Measurements from ENCODE around the gene DDIAS. TPM values are rescaled to one million over a fixed set of nuclear protein-coding genes. Genes with fewer than 3 reads are reported as not detected.
"Not testable (repeated sequence)": the region's sequence is repeated elsewhere in the genome, so short reads cannot be mapped to it uniquely, and the experiment has no call there.

The DDIAS gene
- polyA plus RNA-seq, 1 experiment: 2.9 TPM

- CTCF ChIA-PET: interaction anchor here (1.0 to 2.6 kb wide), 4 partner anchors 182 to 344 kb away, joined by 3 to 22 read pairs (median 4); no protein-coding TSS in a partner anchor
These were observed 4.7 kb downstream of the DDIAS start for GRCh38 chr11:82906236-82906635.

GRCh38 chr11:82906931-82907330 lies 5.4 kb downstream of the DDIAS start:
- Histone ChIP-seq H3K27me3 (ENCODE audit: control insufficient read depth, insufficient read depth, low read length) (no peaks in the 10 kb centered on the region), H3K9me3 (ENCODE audit: control insufficient read depth, insufficient read depth, low read length) (no peaks in the 10 kb centered on the region; the same call in 1 of the 2 replicates), H3K27ac (ENCODE audit: low read depth, low read length) (no peak overlapping the region), H3K4me3 (ENCODE audit: low read depth, low read length) (no peak overlapping the region)
- POLR2A ChIA-PET: no interaction called here
- CTCF ChIA-PET: interaction anchor here (1.0 to 2.6 kb wide), 4 partner anchors 39 to 343 kb away, joined by 3 to 22 read pairs (median 7); no protein-coding TSS in a partner anchor
- DNase-seq (ENCODE audit: low read depth, low spot score): no peak
- TF ChIP-seq CTCF (IDR thresholded peaks at IDR 0.05; ENCODE audit: low read depth, low read length): no peak

More at GRCh38 chr11:82906236-82906635, 4.7 kb downstream of the DDIAS start:
- Histone ChIP-seq H3K27me3 (ENCODE audit: control insufficient read depth, insufficient read depth, low read length) (no peaks in the 10 kb centered on the region), H3K4me3 (ENCODE audit: low read depth, low read length) (no peak overlapping the region), H3K27ac (ENCODE audit: low read depth, low read length) (no peak overlapping the region), H3K9me3 (ENCODE audit: control insufficient read depth, insufficient read depth, low read length) (no peaks in the 10 kb centered on the region)
- POLR2A ChIA-PET: no interaction called here
- DNase-seq (ENCODE audit: low read depth, low spot score): no peak
- TF ChIP-seq CTCF (IDR thresholded peaks at IDR 0.05; ENCODE audit: low read depth, low read length): peak; percentile 45; the same call in 1 of the 2 replicates

- DNase-seq (ENCODE audit: low read depth, low spot score): no peak
- ChIA-PET CTCF (interaction anchor here (0.9 to 2.6 kb wide), 5 partner anchors 40 to 915 kb away, joined by 3 to 22 read pairs (median 3); no protein-coding TSS in a partner anchor), POLR2A (no interaction called here)
- Histone ChIP-seq H3K4me3 (ENCODE audit: low read depth, low read length) (no peak overlapping the region), H3K27me3 (ENCODE audit: control insufficient read depth, insufficient read depth, low read length) (no peaks in the 10 kb centered on the region), H3K9me3 (ENCODE audit: control insufficient read depth, insufficient read depth, low read length) (no peaks in the 10 kb centered on the region; the same call in 1 of the 2 replicates), H3K27ac (ENCODE audit: low read depth, low read length) (no peak overlapping the region)
- no peak for TF ChIP-seq CTCF (IDR thresholded peaks at IDR 0.05; ENCODE audit: low read depth, low read length)
These were observed 5.8 kb downstream of the DDIAS start for GRCh38 chr11:82907371-82907770.

- Histone ChIP-seq H3K27ac (ENCODE audit: low read depth, low read length) (no peak overlapping the region), H3K4me3 (ENCODE audit: low read depth, low read length) (no peak overlapping the region), H3K27me3 (ENCODE audit: control insufficient read depth, insufficient read depth, low read length) (no peaks in the 10 kb centered on the region), H3K9me3 (ENCODE audit: control insufficient read depth, insufficient read depth, low read length) (no peaks in the 10 kb centered on the region; the same call in 1 of the 2 replicates)
- ChIA-PET CTCF (interaction anchor here (0.5 to 2.6 kb wide), 5 partner anchors 19 to 914 kb away, joined by 3 to 22 read pairs (median 3); no protein-coding TSS in a partner anchor), POLR2A (no interaction called here)
- no peak for TF ChIP-seq CTCF (IDR thresholded peaks at IDR 0.05; ENCODE audit: low read depth, low read length)
- no peak for DNase-seq (ENCODE audit: low read depth, low spot score)
These were observed 6.8 kb downstream of the DDIAS start for GRCh38 chr11:82908311-82908710.

- no peak for DNase-seq (ENCODE audit: low read depth, low spot score)
- ChIA-PET POLR2A (no interaction called here), CTCF (interaction anchor here (0.6 to 2.6 kb wide), 3 partner anchors 8 to 341 kb away, joined by 3 to 22 read pairs (median 4); partner anchors contain the start of gene DDIAS)
- no peak for TF ChIP-seq CTCF (IDR thresholded peaks at IDR 0.05; ENCODE audit: low read depth, low read length)
- no peaks in the 10 kb centered on the region for H3K27me3 ChIP-seq (ENCODE audit: control insufficient read depth, insufficient read depth, low read length)
- no peak overlapping the region for H3K4me3 ChIP-seq (ENCODE audit: low read depth, low read length)
- no peaks in the 10 kb centered on the region; the same call in 1 of the 2 replicates for H3K9me3 ChIP-seq (ENCODE audit: control insufficient read depth, insufficient read depth, low read length)
- H3K27ac ChIP-seq (ENCODE audit: low read depth, low read length): no peak overlapping the region
These were observed 7.6 kb downstream of the DDIAS start for GRCh38 chr11:82909015-82909640.

- H3K27me3 ChIP-seq (ENCODE audit: control insufficient read depth, insufficient read depth, low read length); DNase-seq (ENCODE audit: low read depth, low spot score); H3K27ac ChIP-seq (ENCODE audit: low read depth, low read length); POLR2A ChIA-PET; H3K4me3 ChIP-seq (ENCODE audit: low read depth, low read length); H3K9me3 ChIP-seq (ENCODE audit: control insufficient read depth, insufficient read depth, low read length): not testable (repeated sequence)
- CTCF ChIA-PET: interaction anchor here (0.6 to 1.2 kb wide), 2 partner anchors 52 to 69 kb away, joined by 3 to 4 read pairs; no protein-coding TSS in a partner anchor
These were observed 18.2 kb downstream of the DDIAS start for GRCh38 chr11:82919786-82920185.

- H3K27me3 ChIP-seq (ENCODE audit: control insufficient read depth, insufficient read depth, low read length); H3K9me3 ChIP-seq (ENCODE audit: control insufficient read depth, insufficient read depth, low read length); DNase-seq (ENCODE audit: low read depth, low spot score); H3K4me3 ChIP-seq (ENCODE audit: low read depth, low read length); POLR2A ChIA-PET; H3K27ac ChIP-seq (ENCODE audit: low read depth, low read length): not testable (repeated sequence)
- CTCF ChIA-PET: interaction anchor here (1.2 kb wide), 1 partner anchor 53 kb away, joined by 3 read pairs; no protein-coding TSS in a partner anchor
These were observed 18.7 kb downstream of the DDIAS start for GRCh38 chr11:82920227-82920626.

Measured in AG04450 (cell line).